ENCODE results near the gene TUBA3E. TPM values are rescaled to one million over a fixed set of nuclear protein-coding genes. Genes with fewer than 3 reads are reported as not detected.
"Not testable (repeated sequence)": the region's sequence is repeated elsewhere in the genome, so short reads cannot be mapped to it uniquely, and the experiment has no call there.

Gene TUBA3E
- total and polyA plus RNA-seq, 2 of the 8 experiments (the other 6 are each of a cell fraction or from before 2014, with no cell fraction given), result not detected

- DNase-seq (ENCODE audit: low read depth in 1 of 2, low spot score in 2 of 2), result peak; percentile 46 to 93
- Histone ChIP-seq H3K18ac (ENCODE audit: extremely low read depth, low read length) (peak within 1 kb of the TSS; percentile 48), H3K56ac (replicated peaks; ENCODE audit: insufficient read length, low read depth, low read length) (peak within 1 kb of the TSS; percentile 82), H3K27ac (ENCODE audit: low read depth, low read length) (peak within 1 kb of the TSS; percentile 96), H3K79me2 (ENCODE audit: control insufficient read depth in 1 of 2, insufficient read depth in 2 of 2, low read length in 2 of 2) (peaks cover 14 to 46% of the 10 kb centered on the region in 2 experiments), H3K4me2 (ENCODE audit: insufficient read depth in 1 of 2, low read depth in 2 of 2, low read length in 2 of 2) (peak within 1 kb of the TSS; percentile 83 to 90), H2BK5ac (ENCODE audit: low read depth, low read length) (peak within 1 kb of the TSS; percentile 92), H2BK12ac (ENCODE audit: low read depth, low read length) (0 out of 2 replicates have a peak within 1 kb of the TSS, but pooled peaks have one; percentile 50), H4K8ac (ENCODE audit: extremely low read depth, insufficient read depth, low read length) (peak within 1 kb of the TSS; percentile 100), H2AK5ac (ENCODE audit: low read depth, low read length) (peak within 1 kb of the TSS; percentile 90; the same call in 1 of the 2 replicates), H4K5ac (ENCODE audit: insufficient read length, low read depth, low read length) (peak within 1 kb of the TSS; percentile 80), H3K4me3 (ENCODE audit: extremely low read depth in 1 of 4, insufficient read depth in 2 of 4, low read depth in 3 of 4, low read length in 4 of 4) (peak within 1 kb of the TSS; percentile 88 to 99 (median 98)), H3K9ac (replicated peaks in 1 of 4; ENCODE audit: extremely low read depth in 1 of 4, low read depth in 3 of 4, low read length in 3 of 4) (peak within 1 kb of the TSS; percentile 90 to 99 (median 96))
- H3K79me1 ChIP-seq (ENCODE audit: low read depth, low read length); H2BK15ac ChIP-seq (ENCODE audit: low read length); H3K23ac ChIP-seq (ENCODE audit: insufficient read length); H3K4ac ChIP-seq (replicated peaks; ENCODE audit: insufficient read length, low read depth, low read length); H3K14ac ChIP-seq (ENCODE audit: insufficient read length); H3K9me3 ChIP-seq (ENCODE audit: insufficient read depth in 2 of 2, low read depth in 1 of 2, low read length in 1 of 2); H2BK20ac ChIP-seq (ENCODE audit: low read length); H3K23me2 ChIP-seq (ENCODE audit: low read depth, low read length); FAIRE-seq; H2AFZ ChIP-seq (ENCODE audit: low read length); H4K20me1 ChIP-seq (replicated peaks in 1 of 2; ENCODE audit: control insufficient read depth in 1 of 2, insufficient read depth in 2 of 2, low read length in 2 of 2); H3K27me3 ChIP-seq (replicated peaks in 1 of 4; ENCODE audit: control insufficient read depth in 3 of 4, extremely low read depth in 1 of 4, insufficient read depth in 3 of 4, low read length in 3 of 4); H3K36me3 ChIP-seq (ENCODE audit: control insufficient read depth in 2 of 4, insufficient read depth in 4 of 4, low read length in 3 of 4); H2BK120ac ChIP-seq (replicated peaks; ENCODE audit: low read depth, low read length); H3K4me1 ChIP-seq (replicated peaks in 1 of 4; ENCODE audit: control insufficient read depth in 3 of 4, insufficient read depth in 4 of 4, low read length in 3 of 4); H4K91ac ChIP-seq (replicated peaks; ENCODE audit: insufficient read length, low read length): not testable (repeated sequence)
- CTCF ChIA-PET (ENCODE audit: partially characterized antibody), result interaction anchor here (0.6 to 3.9 kb wide), 7 partner anchors 9 to 191 kb away, joined by 3 to 28 read pairs (median 3); partner anchors contain the start of gene CCDC74B
- WGBS, 2 experiments (ENCODE audit: extremely low coverage in 1 of 2, insufficient coverage in 1 of 2, insufficient read length in 1 of 2, insufficient replicate concordance in 2 of 2, low coverage in 1 of 2, low lambda C conversion rate in 2 of 2, missing lambda C conversion rate in 1 of 2), result no CpG with 5 or more reads among the region's 86 CpGs
- POLR2A ChIA-PET (ENCODE audit: partially characterized antibody), result interaction anchor here (0.9 to 3.5 kb wide), 9 partner anchors 9 to 173 kb away, joined by 3 to 23 read pairs (median 4); partner anchors contain the start of genes IMP4 and PTPN18
- TF ChIP-seq CREB1 (IDR thresholded peaks at IDR 0.05) (peak; percentile 77; the same call in 1 of the 2 replicates), POLR2A (IDR thresholded peaks at IDR 0.05; ENCODE audit: control extremely low read depth in 1 of 2, low read depth in 2 of 2, low read length in 2 of 2) (peak in 1 of 2 experiments; percentile 65; a peak in 1 of 3 replicates), CTCF (IDR thresholded peaks at IDR 0.05; ENCODE audit: control extremely low read depth in 1 of 3, insufficient read depth in 1 of 3, low read depth in 1 of 3, low read length in 3 of 3) (peak; percentile 71 to 89 (median 75)), NANOG (IDR thresholded peaks at IDR 0.05; ENCODE audit: insufficient read depth, low read depth, low read length, poor library complexity, severe bottlenecking) (peak; percentile 2), YY1 (IDR thresholded peaks at IDR 0.05; ENCODE audit: low read depth, low read length) (0 out of 2 replicates have a peak, but pooled peaks have one; percentile 75), KDM4A (IDR thresholded peaks at IDR 0.05; ENCODE audit: low read depth, low read length, severe bottlenecking) (peak; percentile 20), HDAC2 (IDR thresholded peaks at IDR 0.05; ENCODE audit: borderline replicate concordance in 1 of 2, low read depth in 2 of 2, low read length in 2 of 2) (peak in 1 of 2 experiments; percentile 74; a peak in 1 of 4 replicates), RAD21 (IDR thresholded peaks at IDR 0.05 in 1 of 2, conservative IDR thresholded peaks at IDR 0.05 in 1 of 2; ENCODE audit: low read depth in 2 of 2, low read length in 2 of 2) (peak in 1 of 2 experiments; percentile 48; a peak in 2 of 4 replicates)
These were observed 16.2 kb downstream of the TUBA3E start, which contains the start of gene MZT2B for GRCh38 chr2:130181880-130182682. Gene MZT2B, plus strand, starts transcription at chr2:130182262. Its CDS starts 21 bp downstream, at chr2:130182283.

Measured in H1 (cell line).